Measurements from ENCODE around the gene DNER. TPM values are rescaled to one million over a fixed set of nuclear protein-coding genes. Genes with fewer than 3 reads are reported as not detected.
A peak's percentile ranks its signal among the peaks of the same experiment; 100 is the strongest.

Gene DNER
- total RNA-seq, 1 donor from 2014 or later = 0.14 TPM

GRCh38 chr2:229350883-229351282 lies 363.5 kb downstream of the DNER start:
- no peak overlapping the region for H3K27ac ChIP-seq
- TF ChIP-seq, protein P1, sequence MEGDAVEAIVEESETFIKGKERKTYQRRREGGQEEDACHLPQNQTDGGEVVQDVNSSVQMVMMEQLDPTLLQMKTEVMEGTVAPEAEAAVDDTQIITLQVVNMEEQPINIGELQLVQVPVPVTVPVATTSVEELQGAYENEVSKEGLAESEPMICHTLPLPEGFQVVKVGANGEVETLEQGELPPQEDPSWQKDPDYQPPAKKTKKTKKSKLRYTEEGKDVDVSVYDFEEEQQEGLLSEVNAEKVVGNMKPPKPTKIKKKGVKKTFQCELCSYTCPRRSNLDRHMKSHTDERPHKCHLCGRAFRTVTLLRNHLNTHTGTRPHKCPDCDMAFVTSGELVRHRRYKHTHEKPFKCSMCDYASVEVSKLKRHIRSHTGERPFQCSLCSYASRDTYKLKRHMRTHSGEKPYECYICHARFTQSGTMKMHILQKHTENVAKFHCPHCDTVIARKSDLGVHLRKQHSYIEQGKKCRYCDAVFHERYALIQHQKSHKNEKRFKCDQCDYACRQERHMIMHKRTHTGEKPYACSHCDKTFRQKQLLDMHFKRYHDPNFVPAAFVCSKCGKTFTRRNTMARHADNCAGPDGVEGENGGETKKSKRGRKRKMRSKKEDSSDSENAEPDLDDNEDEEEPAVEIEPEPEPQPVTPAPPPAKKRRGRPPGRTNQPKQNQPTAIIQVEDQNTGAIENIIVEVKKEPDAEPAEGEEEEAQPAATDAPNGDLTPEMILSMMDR (IDR thresholded peaks at IDR 0.05) = peak; percentile 10
- DNase-seq = no peak
- H3K36me3 ChIP-seq = no peaks in the 10 kb centered on the region
- no peaks in the 10 kb centered on the region for H3K4me1 ChIP-seq
- no peak overlapping the region for H3K4me3 ChIP-seq
- intact Hi-C loops (cut with DNase I) = no loop called here
- H3K9me3 ChIP-seq = no peaks in the 10 kb centered on the region
- H3K27me3 ChIP-seq = no peaks in the 10 kb centered on the region
- peak; percentile 41 for ATAC-seq

DNA sequence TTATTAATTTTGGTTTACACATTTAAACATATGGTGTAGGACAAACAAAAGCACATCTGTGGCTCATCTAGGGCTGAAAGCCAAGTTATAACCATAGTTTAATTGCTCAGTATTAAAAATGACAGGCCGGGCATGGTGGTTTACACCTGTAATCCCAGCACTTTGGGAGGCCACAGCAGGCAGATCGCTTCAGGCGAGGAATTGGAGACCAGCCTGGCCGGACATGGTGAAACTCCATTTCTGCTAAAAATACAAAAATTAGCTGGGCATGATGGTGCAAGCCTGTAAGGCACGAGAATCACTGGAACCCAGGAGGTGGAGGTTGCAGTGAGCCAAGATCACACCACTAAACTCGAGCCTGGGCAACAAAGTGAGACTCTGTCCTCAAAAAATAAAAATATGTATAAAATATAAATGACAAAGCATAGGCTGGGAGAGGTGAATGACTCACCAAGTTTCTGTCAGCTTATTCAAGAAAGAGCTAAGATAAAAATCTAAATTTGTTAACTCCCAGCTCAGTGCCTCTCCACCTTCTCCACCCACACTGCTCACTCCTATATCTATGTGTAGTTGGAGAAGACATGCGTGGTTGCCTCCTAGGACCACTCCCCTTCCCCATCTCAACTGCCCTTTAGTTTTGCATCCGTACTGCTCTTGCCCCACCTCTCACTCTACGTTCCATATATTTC lies 364.1 kb downstream of the DNER start:
- Histone ChIP-seq H3K36me3 (no peaks in the 10 kb centered on the region), H3K27ac (no peak overlapping the region), H3K9me3 (no peaks in the 10 kb centered on the region), H3K4me3 (no peak overlapping the region), H3K27me3 (no peaks in the 10 kb centered on the region), H3K4me1 (no peaks in the 10 kb centered on the region)
- DNase-seq = no peak
- TF ChIP-seq, protein P1 (IDR thresholded peaks at IDR 0.05) = no peak
- intact Hi-C loops (cut with DNase I) = no loop called here
- no peak for ATAC-seq

DNA sequence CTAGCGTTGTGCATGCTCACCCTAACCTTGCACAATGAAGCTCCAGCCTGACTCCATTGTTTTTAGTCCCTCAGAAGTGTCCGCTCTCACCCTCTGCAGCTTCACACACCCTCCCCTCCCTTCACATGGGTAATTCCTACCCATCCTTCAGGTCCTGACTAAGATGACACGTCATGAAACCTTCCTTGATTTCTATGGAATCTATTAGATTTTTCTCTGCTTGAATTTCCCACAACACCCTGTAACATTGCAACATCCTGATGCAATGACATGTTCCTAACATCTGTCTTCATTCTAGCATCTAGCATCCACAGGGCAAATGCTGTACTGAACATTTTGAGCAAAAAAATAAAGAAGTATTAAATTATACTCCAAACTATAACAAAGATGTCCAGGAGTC lies 366.2 kb downstream of the DNER start:
- TF ChIP-seq, protein P1 (IDR thresholded peaks at IDR 0.05) = no peak
- no peaks in the 10 kb centered on the region for H3K9me3 ChIP-seq
- intact Hi-C loops (cut with DNase I) = no loop called here
- no peak overlapping the region for H3K4me3 ChIP-seq
- H3K4me1 ChIP-seq = no peaks in the 10 kb centered on the region
- no peak overlapping the region for H3K27ac ChIP-seq
- DNase-seq (no peak), ATAC-seq (no peak)
- no peaks in the 10 kb centered on the region for H3K36me3 ChIP-seq
- H3K27me3 ChIP-seq = no peaks in the 10 kb centered on the region

GRCh38 chr2:229346816-229347540 lies 367.4 kb downstream of the DNER start:
- H3K4me1 ChIP-seq = no peaks in the 10 kb centered on the region
- no peak for ATAC-seq
- no peaks in the 10 kb centered on the region for H3K27me3 ChIP-seq

GRCh38 chr2:229344955-229345354 lies 369.4 kb downstream of the DNER start:
- intact Hi-C loops (cut with DNase I) = loop anchor here (5.0 kb wide), 1 partner anchor 242 kb away; no protein-coding TSS in a partner anchor
- Histone ChIP-seq H3K27me3 (no peaks in the 10 kb centered on the region), H3K9me3 (no peaks in the 10 kb centered on the region)

More at GRCh38 chr2:229346816-229347540, 367.4 kb downstream of the DNER start:
- intact Hi-C loops (cut with DNase I) = no loop called here
- Histone ChIP-seq H3K27ac (no peak overlapping the region), H3K36me3 (no peaks in the 10 kb centered on the region), H3K4me3 (no peak overlapping the region), H3K9me3 (no peaks in the 10 kb centered on the region)
- TF ChIP-seq, protein P1 (IDR thresholded peaks at IDR 0.05) = no peak
- DNase-seq = no peak

More at GRCh38 chr2:229344955-229345354, 369.4 kb downstream of the DNER start:
- Histone ChIP-seq H3K4me1 (no peaks in the 10 kb centered on the region), H3K4me3 (no peak overlapping the region), H3K27ac (no peak overlapping the region), H3K36me3 (no peaks in the 10 kb centered on the region)
- DNase-seq (no peak), ATAC-seq (no peak)
- TF ChIP-seq, protein P1 (IDR thresholded peaks at IDR 0.05) = no peak
